Hematopoietic multipotent progenitor cell (in vitro differentiated cells): ENCODE results near the gene ISYNA1. TPM values are rescaled to one million over a fixed set of nuclear protein-coding genes. Genes with fewer than 3 reads are reported as not detected.
A peak's percentile ranks its signal among the peaks of the same experiment; 100 is the strongest.

Source experiments
- DNase-seq, 3 donors: peaks; one replicate each; pipeline ENCODE4 v3.0.0-alpha.2; 2011 to 2015; ENCODE audit warnings: low read depth in 2 of 3, low spot score in 2 of 3
- total RNA-seq: library from RNA; depleted of rRNA; stranded (reverse); fragments of >200 nt; gene quantifications from one replicate; pipeline ENCODE4 v1.2.3, GENCODE V29; 2012

ISYNA1 gene
- total RNA-seq, 1 donor, result 109 TPM

DNA sequence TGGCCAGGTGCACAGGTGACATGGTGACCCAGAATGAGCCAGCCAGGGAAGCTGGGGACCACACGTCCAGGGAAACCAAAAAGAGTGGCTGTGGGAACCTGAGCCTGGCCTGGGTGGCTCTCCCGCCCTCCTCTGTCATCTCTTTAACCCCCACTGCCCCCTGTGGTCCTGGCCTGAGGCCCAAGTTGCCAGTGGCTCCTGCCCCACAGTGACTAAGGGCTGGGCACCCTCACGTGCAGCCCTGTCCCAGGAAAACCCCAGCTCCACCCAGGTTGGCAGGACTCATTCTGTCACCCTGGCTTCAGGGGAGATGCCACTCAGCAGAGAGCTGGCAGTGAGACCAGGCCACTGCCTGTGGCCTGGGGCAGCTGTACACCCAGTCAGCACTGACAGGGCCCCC, 30.6 kb upstream of the ISYNA1 start:
- DNase-seq, result no peak

DNA sequence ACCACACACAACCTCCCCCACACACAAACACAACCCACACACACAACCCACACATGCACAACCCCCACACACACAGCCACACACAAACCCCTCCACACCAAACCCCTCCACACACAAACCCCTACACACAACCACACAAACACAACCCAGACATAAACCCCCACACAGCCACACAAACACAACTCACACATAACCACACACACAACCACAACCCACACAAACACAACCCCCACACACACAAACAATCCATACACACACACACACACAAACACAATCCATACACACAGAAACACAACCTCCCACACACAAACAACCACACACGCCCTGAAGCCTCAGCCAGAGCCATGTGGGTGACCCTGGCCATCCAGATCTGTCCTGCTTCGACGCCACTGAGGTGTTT, 30.0 kb upstream of the ISYNA1 start:
- no peak for DNase-seq

DNA sequence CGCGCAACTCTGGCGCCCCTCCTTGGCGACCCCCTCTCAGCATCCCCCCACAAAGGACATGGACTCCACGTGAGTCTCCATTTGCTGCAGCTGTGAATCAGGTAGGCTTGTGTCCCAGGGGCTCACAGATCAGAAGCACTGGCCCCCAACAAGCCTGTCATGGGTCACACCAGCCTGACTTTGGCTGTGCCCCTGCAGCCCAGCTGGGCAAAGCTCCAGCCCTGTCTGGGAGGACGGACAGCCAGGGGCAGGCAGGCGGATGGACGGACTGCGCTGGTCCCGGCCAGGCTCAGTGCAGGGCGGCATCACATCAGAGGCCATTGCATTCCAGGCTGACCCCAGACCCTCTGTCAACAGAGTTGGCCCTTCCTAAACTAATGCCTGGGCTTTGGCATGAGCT, 28.4 kb upstream of the ISYNA1 start:
- DNase-seq, result no peak

DNA sequence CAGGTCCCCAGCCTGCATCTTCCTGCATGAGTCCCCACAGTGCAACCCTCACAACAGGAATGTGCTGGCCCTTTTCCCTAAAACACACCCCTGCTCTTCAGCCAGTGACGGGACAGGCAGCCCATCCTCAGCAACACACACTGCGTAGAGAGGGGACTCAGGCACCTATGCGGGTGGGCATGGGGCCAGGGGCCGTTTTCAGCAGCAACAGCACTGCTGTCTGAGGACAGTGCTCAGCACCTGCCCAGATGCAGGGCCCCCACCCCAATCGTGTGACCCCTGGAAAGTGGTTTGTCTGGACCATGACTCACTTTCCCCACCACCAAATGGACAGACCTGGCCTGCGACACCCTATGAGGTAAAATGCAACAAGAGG, 28.0 kb upstream of the ISYNA1 start:
- DNase-seq, result no peak

- no peak for DNase-seq
Observed at GRCh38 chr19:18465214-18465963, 27.5 kb upstream of the ISYNA1 start.

GRCh38 chr19:18464646-18465045, 26.7 kb upstream of the ISYNA1 start:
- DNase-seq, result no peak

- DNase-seq, result no peak
Observed at GRCh38 chr19:18461471-18461870, 23.5 kb upstream of the ISYNA1 start.

GRCh38 chr19:18460900-18461299, 23.0 kb upstream of the ISYNA1 start:
- DNase-seq, result no peak

- no peak for DNase-seq
Observed at GRCh38 chr19:18457483-18458331, 19.8 kb upstream of the ISYNA1 start.

GRCh38 chr19:18456974-18457373, 19.0 kb upstream of the ISYNA1 start:
- DNase-seq, result no peak

- DNase-seq, result no peak
Observed at GRCh38 chr19:18456279-18456678, 18.3 kb upstream of the ISYNA1 start.

- no peak for DNase-seq
Observed at GRCh38 chr19:18453269-18454024, 15.5 kb upstream of the ISYNA1 start.

DNA sequence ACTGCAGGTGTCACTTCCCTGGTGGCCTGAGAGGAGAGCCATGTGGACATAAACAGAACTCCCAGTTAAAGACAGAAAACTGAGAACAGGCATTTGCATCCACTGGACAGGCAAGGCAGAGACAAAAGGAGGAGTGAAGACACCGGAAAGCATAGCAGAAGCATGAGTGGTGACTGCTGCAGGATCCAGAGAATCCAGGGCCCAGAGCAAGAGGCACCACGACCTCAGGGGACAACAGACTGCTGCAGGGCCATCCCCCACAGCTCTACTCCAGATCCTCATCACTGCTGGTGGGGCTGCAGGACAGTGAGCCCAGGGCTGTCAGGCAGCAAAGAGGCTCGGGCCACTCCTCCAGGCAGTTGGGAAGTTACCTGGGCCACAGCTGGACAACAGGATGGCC, 14.5 kb upstream of the ISYNA1 start:
- DNase-seq, result no peak

- peak; percentile 68 to 78 (median 68) for DNase-seq
Observed at GRCh38 chr19:18450931-18451836, 13.3 kb upstream of the ISYNA1 start.

DNA sequence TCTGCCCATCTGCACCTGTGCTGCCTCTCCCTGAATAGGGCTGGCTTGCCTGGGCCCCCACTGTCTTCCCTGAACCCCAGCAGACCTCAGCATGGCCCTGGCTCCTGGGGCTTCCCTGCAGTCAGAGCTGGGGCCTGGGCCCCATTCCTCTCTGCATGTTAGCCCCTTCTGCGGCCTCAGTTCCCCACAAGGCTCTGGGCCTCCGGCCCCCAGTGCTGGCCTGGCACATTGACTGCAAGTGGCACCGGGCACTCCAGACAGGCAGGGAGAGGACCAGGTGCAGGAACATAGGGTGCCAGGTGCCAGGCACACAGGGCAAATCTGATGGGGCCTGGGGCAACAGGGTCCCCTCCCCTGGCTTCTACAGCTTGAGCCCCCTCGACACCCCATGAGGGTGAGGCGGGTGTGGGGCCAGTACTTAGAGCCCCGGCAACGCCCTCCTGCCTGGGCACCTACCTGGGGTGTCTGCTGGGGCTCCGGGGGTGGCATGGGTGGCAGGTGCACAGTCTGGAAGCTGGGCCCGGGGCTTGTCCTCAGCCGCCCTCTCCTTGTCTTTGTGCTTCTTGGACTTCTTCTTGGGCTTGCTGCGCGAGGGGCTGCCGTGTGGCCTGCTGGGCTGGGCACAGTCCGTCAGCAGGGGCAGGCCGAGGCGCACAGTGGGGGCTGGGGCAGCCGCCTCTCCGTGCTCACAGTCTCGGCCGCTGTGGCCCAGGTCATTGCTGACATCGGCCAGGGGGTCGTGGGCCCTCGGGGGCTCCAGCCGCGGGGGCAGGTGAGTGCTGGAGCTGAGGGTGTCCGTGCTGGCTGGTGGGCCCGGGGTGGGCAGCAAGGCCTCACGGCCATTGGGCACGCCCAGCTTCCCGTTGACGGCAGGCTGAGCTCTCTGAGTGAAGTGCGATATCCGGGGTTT, 12.3 kb upstream of the ISYNA1 start:
- no peak for DNase-seq

DNA sequence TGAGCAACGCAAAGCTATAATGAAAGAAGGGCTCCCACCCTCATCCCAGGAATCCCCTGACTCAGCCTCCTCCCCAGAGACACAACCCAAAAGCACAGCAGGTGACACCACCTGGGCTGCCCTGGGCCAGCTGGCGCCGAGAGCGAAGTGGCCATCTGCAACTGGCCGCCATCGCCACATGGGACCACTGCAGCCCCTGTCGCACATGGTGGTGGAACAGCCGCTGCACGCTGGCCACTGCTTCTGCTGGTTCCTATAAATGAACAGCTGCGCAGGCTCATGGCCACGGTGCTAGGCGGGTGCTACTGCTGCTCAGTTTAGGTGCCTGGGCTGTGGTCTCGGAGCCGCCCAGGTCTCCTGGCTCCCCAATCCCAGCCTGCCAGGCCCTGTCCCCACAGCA, 11.6 kb upstream of the ISYNA1 start:
- DNase-seq, result no peak

GRCh38 chr19:18446811-18447359, 9.0 kb upstream of the ISYNA1 start:
- no peak for DNase-seq

DNA sequence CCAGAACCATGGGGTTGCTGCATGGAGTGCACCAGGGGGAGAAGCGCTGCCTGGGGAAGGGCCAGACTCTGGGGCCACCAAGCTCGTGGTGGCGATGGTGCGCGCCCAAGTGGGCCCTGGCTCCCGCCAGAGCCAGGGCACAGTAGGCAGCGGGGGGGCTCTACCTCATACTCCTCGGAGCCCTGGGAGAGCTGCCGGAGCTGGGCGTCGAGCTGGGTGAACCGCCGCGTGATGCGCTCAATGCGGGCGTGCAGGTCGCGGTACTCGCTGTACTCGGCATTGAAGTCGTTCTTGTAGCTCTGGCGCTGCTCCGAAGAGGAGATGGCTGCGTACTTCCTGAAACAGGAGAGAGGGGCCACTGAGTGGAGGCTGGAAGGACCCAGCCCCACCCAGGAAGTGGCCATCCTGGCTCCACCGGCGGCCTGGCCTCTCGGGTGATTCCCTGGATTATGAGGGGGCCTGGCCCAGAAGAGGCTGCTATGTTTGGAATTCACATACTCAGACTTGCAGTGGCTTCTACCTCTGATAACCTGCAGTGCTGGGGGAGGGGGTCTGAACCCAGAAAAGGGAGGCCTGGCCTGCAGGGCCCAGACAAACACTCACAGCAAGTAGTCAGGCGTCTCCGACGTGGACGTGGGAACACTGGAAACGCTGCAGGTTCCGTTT, 8.3 kb upstream of the ISYNA1 start:
- DNase-seq, result no peak
